ENCODE data around the gene ACY1.

- TF ChIP-seq POLR2AphosphoS5 (IDR thresholded peaks at IDR 0.05; ENCODE audit: low read depth, low read length) (no peak), GABPA (IDR thresholded peaks at IDR 0.05; ENCODE audit: low read depth) (no peak), RFX5 (IDR thresholded peaks at IDR 0.05; ENCODE audit: low read length) (no peak), RAD21 (IDR thresholded peaks at IDR 0.05; ENCODE audit: low read length) (no peak), MAX (IDR thresholded peaks at IDR 0.05; ENCODE audit: low read depth) (no peak), CTCF (IDR thresholded peaks at IDR 0.05) (no peak), TEAD4 (IDR thresholded peaks at IDR 0.05; ENCODE audit: borderline replicate concordance, insufficient read depth) (no peak)
Observed at GRCh38 chr3:52034651-52035050, 51.3 kb downstream of the ACY1 start.
